Lung microvascular endothelial cell (primary cell): ENCODE results near the gene CCNY. TPM values are rescaled to one million over a fixed set of nuclear protein-coding genes. Genes with fewer than 3 reads are reported as not detected.

Experiments used
- DNase-seq, 2 donors: peaks; one replicate each; pipeline versions ENCODE4 v3.0.0 to v3.0.0-alpha.2; 2010; ENCODE audit warnings: low read depth in 2 of 2
- total RNA-seq: library from RNA; depleted of rRNA; stranded (reverse); fragments of >200 nt; gene quantifications from 2 replicates; pipeline ENCODE4 v1.2.1, GENCODE V29; 2014

The CCNY gene
- total RNA-seq, 1 donor from 2014 or later = 104 TPM

GRCh38 chr10:35425595-35425994 is 89.3 kb downstream of the CCNY start:
- peak in 1 of 2 donors; percentile 63 for DNase-seq

GRCh38 chr10:35426657-35427056 is 90.3 kb downstream of the CCNY start:
- no peak for DNase-seq

- no peak for DNase-seq
Measured at GRCh38 chr10:35427543-35427942, 91.2 kb downstream of the CCNY start.

GRCh38 chr10:35428521-35428920 is 92.2 kb downstream of the CCNY start:
- no peak for DNase-seq

GRCh38 chr10:35432781-35433338 is 96.6 kb downstream of the CCNY start:
- DNase-seq = no peak

- peak in 1 of 2 donors; percentile 46 for DNase-seq
Measured at GRCh38 chr10:35433851-35434426, 97.6 kb downstream of the CCNY start.

GRCh38 chr10:35434533-35434932 is 98.2 kb downstream of the CCNY start:
- DNase-seq = no peak

GRCh38 chr10:35435824-35436223 is 99.5 kb downstream of the CCNY start:
- DNase-seq = no peak

GRCh38 chr10:35437829-35438228 is 101.5 kb downstream of the CCNY start:
- no peak for DNase-seq

GRCh38 chr10:35438718-35439571 is 102.6 kb downstream of the CCNY start:
- DNase-seq = no peak

GRCh38 chr10:35440016-35440415 is 103.7 kb downstream of the CCNY start:
- DNase-seq = no peak

GRCh38 chr10:35442028-35442427 is 105.7 kb downstream of the CCNY start:
- no peak for DNase-seq

- DNase-seq = no peak
Measured at GRCh38 chr10:35442592-35442991, 106.3 kb downstream of the CCNY start.

- DNase-seq = no peak
Measured at GRCh38 chr10:35443858-35444257, 107.5 kb downstream of the CCNY start.

GRCh38 chr10:35445150-35445884 is 109.0 kb downstream of the CCNY start:
- no peak for DNase-seq

- DNase-seq = peak; percentile 34 to 46
Measured at GRCh38 chr10:35446439-35446838, 110.1 kb downstream of the CCNY start.

GRCh38 chr10:35447693-35448407 is 111.5 kb downstream of the CCNY start:
- DNase-seq = peak; percentile 64 to 76

GRCh38 chr10:35448687-35449662 is 112.7 kb downstream of the CCNY start:
- DNase-seq = peak; percentile 39

GRCh38 chr10:35449944-35450343 is 113.6 kb downstream of the CCNY start:
- no peak for DNase-seq
